ENCODE data around the gene FABP3. TPM values are rescaled to one million over a fixed set of nuclear protein-coding genes. Genes with fewer than 3 reads are reported as not detected.

FABP3 gene
- total and polyA plus RNA-seq, 2 of the 13 experiments (the other 11 are each of a cell fraction or from before 2014, with no cell fraction given): 0.21 to 0.24 TPM

DNA sequence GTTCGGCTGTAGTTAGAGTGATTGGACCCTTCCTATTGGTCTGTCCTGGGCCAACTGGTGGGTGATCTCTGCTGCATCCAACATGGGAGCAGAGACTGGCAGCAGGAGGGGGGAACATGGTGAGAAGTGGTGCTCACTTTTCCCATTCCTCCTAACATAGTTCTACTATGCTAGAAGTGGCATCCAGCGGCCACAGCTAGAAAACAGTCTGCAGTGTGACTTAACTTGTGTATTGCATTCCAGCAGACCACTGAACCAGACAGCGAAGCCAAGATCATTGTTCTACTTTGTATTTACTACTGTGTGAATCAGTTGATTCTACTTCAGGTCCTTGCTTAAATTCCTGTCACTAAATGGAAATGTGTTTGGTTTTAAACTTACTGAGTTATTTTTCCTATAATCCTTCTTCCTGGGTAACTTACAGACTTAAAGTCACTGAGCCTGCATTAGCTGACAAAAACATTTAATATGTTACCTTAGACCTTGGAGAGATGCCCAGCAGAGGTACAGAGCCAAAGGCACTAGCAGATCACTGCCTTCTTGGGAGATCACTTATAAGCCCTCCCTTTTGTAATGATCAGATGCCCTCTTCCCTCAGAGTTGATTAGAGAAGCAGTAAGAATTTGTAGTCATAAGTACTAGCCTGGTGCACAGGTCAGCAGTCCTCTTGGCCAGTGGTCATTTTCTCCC is 8.2 kb downstream of the FABP3 start:
- Histone ChIP-seq H3K9me3 (ENCODE audit: low read length) (no peaks in the 10 kb centered on the region), H3K9ac (ENCODE audit: insufficient read depth, low read depth, low read length) (no peak overlapping the region), H3K27me3 (ENCODE audit: control insufficient read depth in 1 of 2, insufficient read depth in 2 of 2, low read length in 2 of 2) (no peaks in the 10 kb centered on the region), H2AFZ (ENCODE audit: low read length) (no peak overlapping the region), H4K20me1 (ENCODE audit: insufficient read depth, low read length) (no peaks in the 10 kb centered on the region), H3K79me2 (ENCODE audit: insufficient read depth, low read length) (no peaks in the 10 kb centered on the region), H3K4me3 (replicated peaks in 1 of 3; ENCODE audit: insufficient read depth in 1 of 3, low read depth in 2 of 3, low read length in 3 of 3) (no peak overlapping the region), H3K36me3 (replicated peaks in 1 of 2; ENCODE audit: control insufficient read depth in 1 of 2, insufficient read depth in 2 of 2, low read length in 2 of 2) (peaks cover 6 to 41% of the 10 kb centered on the region in 2 experiments; a peak in 4 of 5 replicates), H3K4me1 (ENCODE audit: insufficient read depth, low read length) (peaks cover under 1% of the 10 kb centered on the region; the same call in 1 of the 2 replicates), H3K4me2 (ENCODE audit: low read depth, low read length) (no peak overlapping the region), H3K27ac (ENCODE audit: extremely low read length, insufficient read depth, low read length) (no peak overlapping the region)
- no peak for DNase-seq (ENCODE audit: low spot score)
- intact Hi-C loops (cut with micrococcal nuclease; ENCODE audit: unreplicated experiment): no loop called here
- 100% methylated on average over 3 of the region's 3 CpGs for WGBS (ENCODE audit: low lambda C conversion rate)
- FAIRE-seq: no peak
- POLR2A ChIA-PET: no interaction called here
- in situ Hi-C loops (cut with HindIII; ENCODE audit: extremely low pct_ligation_motif_present, low pct_unique_long_range_greater_than_20kb): no loop called here
- no peak for ATAC-seq
- BruUV-seq (replicated peaks): no TSS peak
- CTCF ChIA-PET (ENCODE audit: low intra/inter-chr PET ratio, low total read pairs): no interaction called here
- TF ChIP-seq, protein P1, sequence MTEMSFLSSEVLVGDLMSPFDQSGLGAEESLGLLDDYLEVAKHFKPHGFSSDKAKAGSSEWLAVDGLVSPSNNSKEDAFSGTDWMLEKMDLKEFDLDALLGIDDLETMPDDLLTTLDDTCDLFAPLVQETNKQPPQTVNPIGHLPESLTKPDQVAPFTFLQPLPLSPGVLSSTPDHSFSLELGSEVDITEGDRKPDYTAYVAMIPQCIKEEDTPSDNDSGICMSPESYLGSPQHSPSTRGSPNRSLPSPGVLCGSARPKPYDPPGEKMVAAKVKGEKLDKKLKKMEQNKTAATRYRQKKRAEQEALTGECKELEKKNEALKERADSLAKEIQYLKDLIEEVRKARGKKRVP (CRISPR knock-in tag; IDR thresholded peaks at IDR 0.05): no peak
- TF ChIP-seq NFIC (IDR thresholded peaks at IDR 0.05; ENCODE audit: low read length) (no peak), ZNF83 (CRISPR knock-in tag; IDR thresholded peaks at IDR 0.05; ENCODE audit: borderline replicate concordance) (no peak), ZNF598 (CRISPR knock-in tag; IDR thresholded peaks at IDR 0.05; ENCODE audit: borderline replicate concordance) (no peak), ZNF331 (CRISPR knock-in tag; IDR thresholded peaks at IDR 0.05) (no peak), DNMT1 (CRISPR knock-in tag; IDR thresholded peaks at IDR 0.05) (no peak), ZNF10 (CRISPR knock-in tag; IDR thresholded peaks at IDR 0.05; ENCODE audit: borderline replicate concordance, low read depth) (no peak), ISL2 (CRISPR knock-in tag; IDR thresholded peaks at IDR 0.05) (no peak), ZNF367 (CRISPR knock-in tag; IDR thresholded peaks at IDR 0.05; ENCODE audit: borderline replicate concordance) (no peak), U2AF1 (optimal IDR thresholded peaks at IDR 0.05; ENCODE audit: low read depth, low read length) (no peak), ZNF354B (CRISPR knock-in tag; IDR thresholded peaks at IDR 0.05) (no peak), HOXA9 (CRISPR knock-in tag; IDR thresholded peaks at IDR 0.05; ENCODE audit: borderline replicate concordance) (no peak), NAIF1 (CRISPR knock-in tag; IDR thresholded peaks at IDR 0.05; ENCODE audit: borderline replicate concordance) (no peak), ZSCAN12 (CRISPR knock-in tag; IDR thresholded peaks at IDR 0.05) (no peak), EED (CRISPR knock-in tag; IDR thresholded peaks at IDR 0.05) (no peak), NFATC3 (CRISPR knock-in tag; IDR thresholded peaks at IDR 0.05) (no peak), RFXAP (CRISPR knock-in tag; IDR thresholded peaks at IDR 0.05; ENCODE audit: borderline replicate concordance) (no peak)
- TF ChIP-seq, protein P2, sequence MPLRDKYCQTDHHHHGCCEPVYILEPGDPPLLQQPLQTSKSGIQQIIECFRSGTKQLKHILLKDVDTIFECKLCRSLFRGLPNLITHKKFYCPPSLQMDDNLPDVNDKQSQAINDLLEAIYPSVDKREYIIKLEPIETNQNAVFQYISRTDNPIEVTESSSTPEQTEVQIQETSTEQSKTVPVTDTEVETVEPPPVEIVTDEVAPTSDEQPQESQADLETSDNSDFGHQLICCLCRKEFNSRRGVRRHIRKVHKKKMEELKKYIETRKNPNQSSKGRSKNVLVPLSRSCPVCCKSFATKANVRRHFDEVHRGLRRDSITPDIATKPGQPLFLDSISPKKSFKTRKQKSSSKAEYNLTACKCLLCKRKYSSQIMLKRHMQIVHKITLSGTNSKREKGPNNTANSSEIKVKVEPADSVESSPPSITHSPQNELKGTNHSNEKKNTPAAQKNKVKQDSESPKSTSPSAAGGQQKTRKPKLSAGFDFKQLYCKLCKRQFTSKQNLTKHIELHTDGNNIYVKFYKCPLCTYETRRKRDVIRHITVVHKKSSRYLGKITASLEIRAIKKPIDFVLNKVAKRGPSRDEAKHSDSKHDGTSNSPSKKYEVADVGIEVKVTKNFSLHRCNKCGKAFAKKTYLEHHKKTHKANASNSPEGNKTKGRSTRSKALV (CRISPR knock-in tag; IDR thresholded peaks at IDR 0.05): no peak
- TF ChIP-seq, protein P3, sequence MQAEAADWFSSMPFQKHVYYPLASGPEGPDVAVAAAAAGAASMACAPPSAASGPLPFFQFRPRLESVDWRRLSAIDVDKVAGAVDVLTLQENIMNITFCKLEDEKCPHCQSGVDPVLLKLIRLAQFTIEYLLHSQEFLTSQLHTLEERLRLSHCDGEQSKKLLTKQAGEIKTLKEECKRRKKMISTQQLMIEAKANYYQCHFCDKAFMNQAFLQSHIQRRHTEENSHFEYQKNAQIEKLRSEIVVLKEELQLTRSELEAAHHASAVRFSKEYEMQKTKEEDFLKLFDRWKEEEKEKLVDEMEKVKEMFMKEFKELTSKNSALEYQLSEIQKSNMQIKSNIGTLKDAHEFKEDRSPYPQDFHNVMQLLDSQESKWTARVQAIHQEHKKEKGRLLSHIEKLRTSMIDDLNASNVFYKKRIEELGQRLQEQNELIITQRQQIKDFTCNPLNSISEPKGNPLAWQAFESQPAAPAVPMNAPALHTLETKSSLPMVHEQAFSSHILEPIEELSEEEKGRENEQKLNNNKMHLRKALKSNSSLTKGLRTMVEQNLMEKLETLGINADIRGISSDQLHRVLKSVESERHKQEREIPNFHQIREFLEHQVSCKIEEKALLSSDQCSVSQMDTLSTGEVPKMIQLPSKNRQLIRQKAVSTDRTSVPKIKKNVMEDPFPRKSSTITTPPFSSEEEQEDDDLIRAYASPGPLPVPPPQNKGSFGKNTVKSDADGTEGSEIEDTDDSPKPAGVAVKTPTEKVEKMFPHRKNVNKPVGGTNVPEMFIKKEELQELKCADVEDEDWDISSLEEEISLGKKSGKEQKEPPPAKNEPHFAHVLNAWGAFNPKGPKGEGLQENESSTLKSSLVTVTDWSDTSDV (CRISPR knock-in tag; IDR thresholded peaks at IDR 0.05): no peak
